HepG2 (cell line): ENCODE data around the gene CHID1. TPM values are rescaled to one million over a fixed set of nuclear protein-coding genes. Genes with fewer than 3 reads are reported as not detected.

Experiments used
- ATAC-seq: fragments of 200-7000 bp; cut with Tn5 transposase; 3 replicates; pipeline ENCODE4 v1.9.1; 2020; ENCODE audit warnings: mild to moderate bottlenecking, moderate library complexity
- BruUV-seq: library from RNA; stranded (reverse); fragments of 400-500 nt; replicated peaks from 2 replicates; lab custom pipeline; 2021; lab: Mats Ljungman, UMichigan
- CTCF ChIA-PET: fragments of 300-600 bp; formaldehyde crosslinking; extraction: SDS; loops from one replicate; lab custom pipeline; 2021; ENCODE audit warnings: low total read pairs, inconsistent platforms, low intra/inter-chr PET ratio; lab: Yijun Ruan, JAX
- POLR2A ChIA-PET: fragments of 350-600 bp; sonication (Branson Sonifier 250); formaldehyde crosslinking; loops from one replicate; lab custom pipeline; 2020; ENCODE audit warnings: antibody characterized with exemption, inconsistent platforms; lab: Yijun Ruan, JAX
- DNase-seq: peaks from one replicate; pipeline ENCODE4 v3.0.0-alpha.2; 2015; ENCODE audit warnings: low spot score
- FAIRE-seq: peaks from 3 replicates; lab custom pipeline; 2011; peaks lifted over from hg19 to GRCh38; lab: Jason Lieb, UNC
- H2AFZ ChIP-seq: one replicate; pipeline ENCODE4 v1.6.1; 2011; ENCODE audit warnings: low read length, inconsistent platforms
- H3K27ac ChIP-seq: fragments of 300-600 bp; 3 replicates; pipeline ENCODE4 v1.8.0; 2011; ENCODE audit warnings: mixed run types, mild to moderate bottlenecking, mixed read lengths, low read length, inconsistent platforms; ENCODE audit not compliant: insufficient read depth; ENCODE audit errors: extremely low read length
- H3K27me3 ChIP-seq, 2 experiments: fragments of 200-600 bp in 1 of 2; 2 replicates in 1 of 2; 3 replicates in 1 of 2; pipeline versions ENCODE4 v1.6.0 to v1.8.0; 2011; ENCODE audit warnings: low read length in 2 of 2, mild to moderate bottlenecking in 2 of 2, moderate library complexity in 2 of 2, inconsistent platforms in 1 of 2; ENCODE audit not compliant: insufficient read depth in 2 of 2, control insufficient read depth in 1 of 2
- H3K36me3 ChIP-seq, 2 experiments: fragments of 200-600 bp in 1 of 2; replicated peaks in 1 of 2; 2 replicates in 1 of 2; 3 replicates in 1 of 2; pipeline versions ENCODE4 v1.5.1 to v1.8.0; 2011; ENCODE audit warnings: low read length in 2 of 2, inconsistent platforms in 1 of 2; ENCODE audit not compliant: insufficient read depth in 2 of 2, control insufficient read depth in 1 of 2
- H3K4me1 ChIP-seq: 2 replicates; pipeline ENCODE4 v1.5.1; 2012; ENCODE audit warnings: low read length, inconsistent platforms; ENCODE audit not compliant: insufficient read depth
- H3K4me2 ChIP-seq: 2 replicates; pipeline ENCODE4 v1.6.0; 2011; ENCODE audit warnings: low read depth, low read length, inconsistent platforms
- H3K4me3 ChIP-seq, 3 experiments: fragments of 200-600 bp in 1 of 3; sonication (generic), shearing (Covaris generic) in 1 of 3; replicated peaks in 1 of 3; 2 replicates each; pipeline ENCODE4 v1.5.1; 2011 to 2016; ENCODE audit warnings: low read length in 3 of 3, inconsistent platforms in 2 of 3, low read depth in 2 of 3, mild to moderate bottlenecking in 2 of 3, control low read depth in 1 of 3, mixed read lengths in 1 of 3; ENCODE audit not compliant: insufficient read depth in 1 of 3
- H3K79me2 ChIP-seq: one replicate; pipeline ENCODE4 v1.6.1; 2011; ENCODE audit warnings: low read length, inconsistent platforms; ENCODE audit not compliant: insufficient read depth
- H3K9ac ChIP-seq: 2 replicates; pipeline ENCODE4 v1.6.0; 2011; ENCODE audit warnings: mild to moderate bottlenecking, low read depth, low read length, inconsistent platforms; ENCODE audit not compliant: insufficient read depth
- H3K9me3 ChIP-seq: 2 replicates; pipeline ENCODE4 v1.5.1; 2012; ENCODE audit warnings: mild to moderate bottlenecking, low read length
- H4K20me1 ChIP-seq: 2 replicates; pipeline ENCODE4 v1.6.0; 2011; ENCODE audit warnings: inconsistent platforms, mild to moderate bottlenecking, low read length, moderate library complexity; ENCODE audit not compliant: insufficient read depth
- AGO2 ChIP-seq: fragments of 200-400 bp; formaldehyde crosslinking; optimal IDR thresholded peaks from 2 replicates; pipeline ENCODE3; 2017; ENCODE audit warnings: mild to moderate bottlenecking, low read depth, low read length, moderate library complexity
- ZMYM3 ChIP-seq: sonication (generic); formaldehyde crosslinking; IDR thresholded peaks from 2 replicates; pipeline ENCODE4 v1.5.1; 2020; ENCODE audit warnings: mild to moderate bottlenecking, missing genetic modification reagents
- WGBS: methylation state at CpG from one replicate; pipeline ENCODE4 v1.1.6; 2017; ENCODE audit warnings: low lambda C conversion rate; 5-methylcytosine and 5-hydroxymethylcytosine counted together
- in situ Hi-C: cut with HindIII; loops from 2 replicates; pipeline ENCODE4 v1.10.0; 2017; ENCODE audit warnings: low pct_unique_long_range_greater_than_20kb; ENCODE audit not compliant: extremely low pct_ligation_motif_present
- intact Hi-C: fragments of 100-400 bp; cut with micrococcal nuclease; formaldehyde crosslinking; loops from one replicate; pipeline ENCODE4 v1.10.0; 2022; ENCODE audit not compliant: unreplicated experiment
- polyA plus RNA-seq, 8 experiments: library from polyadenylated mRNA; depleted of rRNA in 3 of 8; stranded (reverse) in 7 of 8; unstranded in 1 of 8; fragments of >200 nt; fragmentation: Illumina TruSeq in 4 of 8; extraction: Trizol in 4 of 8; gene quantifications; 2 replicates each; pipeline versions ENCODE4 v1.2.1 to v1.2.3, GENCODE V29; 2011 to 2016; ENCODE audit warnings: low read depth in 4 of 8, missing spikeins in 1 of 8, mixed read lengths in 1 of 8; ENCODE audit not compliant: insufficient read depth in 1 of 8
- total RNA-seq, 5 experiments: library from RNA; depleted of rRNA; stranded (reverse); fragments of >200 nt; fragmentation: Illumina TruSeq; extraction: Trizol; gene quantifications; 2 replicates each; pipeline ENCODE4 v1.2.3, GENCODE V29; 2016; ENCODE audit warnings: low read depth in 1 of 5
- TF ChIP-seq, protein P1 (sequence below): sonication (generic); formaldehyde crosslinking; IDR thresholded peaks from 2 replicates; pipeline ENCODE4 v1.5.1; 2020; ENCODE audit warnings: mild to moderate bottlenecking, missing genetic modification reagents, moderate library complexity
- TF ChIP-seq, protein P2 (sequence below): sonication (generic); formaldehyde crosslinking; IDR thresholded peaks from 2 replicates; pipeline ENCODE4 v1.4.0; 2020; ENCODE audit warnings: missing genetic modification reagents, borderline replicate concordance

Gene CHID1
- total and polyA plus RNA-seq, 2 of the 13 experiments (the other 11 are each of a cell fraction or from before 2014, with no cell fraction given), result 65.1 to 93.6 TPM

DNA sequence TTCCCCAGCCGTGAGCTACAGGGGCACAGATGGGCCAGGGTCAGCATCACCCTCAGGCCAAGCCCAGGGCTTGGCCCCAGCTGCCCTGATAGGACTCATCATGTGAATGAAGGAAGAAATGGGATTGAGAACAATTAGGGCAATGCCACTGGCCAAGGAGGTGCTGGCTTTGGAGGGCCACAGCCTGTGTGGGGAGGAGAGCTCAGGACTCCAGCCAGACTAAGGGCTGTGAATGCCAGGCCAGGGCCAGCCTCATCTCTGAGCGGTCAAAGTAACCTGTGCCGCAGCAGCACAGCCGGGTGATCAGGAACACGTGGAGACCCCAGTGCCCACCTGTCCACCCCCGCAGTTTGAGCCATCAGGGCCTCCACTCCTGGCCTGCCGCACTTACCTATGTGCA, 10.1 kb downstream of the CHID1 start:
- CTCF ChIA-PET, result no interaction called here
- peaks cover 25 to 65% of the 10 kb centered on the region in 2 experiments for H3K36me3 ChIP-seq
- H3K4me3 ChIP-seq, result no peak overlapping the region
- TF ChIP-seq, protein P1, sequence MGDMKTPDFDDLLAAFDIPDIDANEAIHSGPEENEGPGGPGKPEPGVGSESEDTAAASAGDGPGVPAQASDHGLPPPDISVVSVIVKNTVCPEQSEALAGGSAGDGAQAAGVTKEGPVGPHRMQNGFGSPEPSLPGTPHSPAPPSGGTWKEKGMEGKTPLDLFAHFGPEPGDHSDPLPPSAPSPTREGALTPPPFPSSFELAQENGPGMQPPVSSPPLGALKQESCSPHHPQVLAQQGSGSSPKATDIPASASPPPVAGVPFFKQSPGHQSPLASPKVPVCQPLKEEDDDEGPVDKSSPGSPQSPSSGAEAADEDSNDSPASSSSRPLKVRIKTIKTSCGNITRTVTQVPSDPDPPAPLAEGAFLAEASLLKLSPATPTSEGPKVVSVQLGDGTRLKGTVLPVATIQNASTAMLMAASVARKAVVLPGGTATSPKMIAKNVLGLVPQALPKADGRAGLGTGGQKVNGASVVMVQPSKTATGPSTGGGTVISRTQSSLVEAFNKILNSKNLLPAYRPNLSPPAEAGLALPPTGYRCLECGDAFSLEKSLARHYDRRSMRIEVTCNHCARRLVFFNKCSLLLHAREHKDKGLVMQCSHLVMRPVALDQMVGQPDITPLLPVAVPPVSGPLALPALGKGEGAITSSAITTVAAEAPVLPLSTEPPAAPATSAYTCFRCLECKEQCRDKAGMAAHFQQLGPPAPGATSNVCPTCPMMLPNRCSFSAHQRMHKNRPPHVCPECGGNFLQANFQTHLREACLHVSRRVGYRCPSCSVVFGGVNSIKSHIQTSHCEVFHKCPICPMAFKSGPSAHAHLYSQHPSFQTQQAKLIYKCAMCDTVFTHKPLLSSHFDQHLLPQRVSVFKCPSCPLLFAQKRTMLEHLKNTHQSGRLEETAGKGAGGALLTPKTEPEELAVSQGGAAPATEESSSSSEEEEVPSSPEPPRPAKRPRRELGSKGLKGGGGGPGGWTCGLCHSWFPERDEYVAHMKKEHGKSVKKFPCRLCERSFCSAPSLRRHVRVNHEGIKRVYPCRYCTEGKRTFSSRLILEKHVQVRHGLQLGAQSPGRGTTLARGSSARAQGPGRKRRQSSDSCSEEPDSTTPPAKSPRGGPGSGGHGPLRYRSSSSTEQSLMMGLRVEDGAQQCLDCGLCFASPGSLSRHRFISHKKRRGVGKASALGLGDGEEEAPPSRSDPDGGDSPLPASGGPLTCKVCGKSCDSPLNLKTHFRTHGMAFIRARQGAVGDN, result no peak
- TF ChIP-seq AGO2, result peak; percentile 34
- no peak for TF ChIP-seq ZMYM3 (CRISPR knock-in tag)
- TF ChIP-seq, protein P2, sequence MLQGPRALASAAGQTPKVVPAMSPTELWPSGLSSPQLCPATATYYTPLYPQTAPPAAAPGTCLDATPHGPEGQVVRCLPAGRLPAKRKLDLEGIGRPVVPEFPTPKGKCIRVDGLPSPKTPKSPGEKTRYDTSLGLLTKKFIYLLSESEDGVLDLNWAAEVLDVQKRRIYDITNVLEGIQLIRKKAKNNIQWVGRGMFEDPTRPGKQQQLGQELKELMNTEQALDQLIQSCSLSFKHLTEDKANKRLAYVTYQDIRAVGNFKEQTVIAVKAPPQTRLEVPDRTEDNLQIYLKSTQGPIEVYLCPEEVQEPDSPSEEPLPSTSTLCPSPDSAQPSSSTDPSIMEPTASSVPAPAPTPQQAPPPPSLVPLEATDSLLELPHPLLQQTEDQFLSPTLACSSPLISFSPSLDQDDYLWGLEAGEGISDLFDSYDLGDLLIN (CRISPR knock-in tag), result no peak
- DNase-seq (no peak), FAIRE-seq (no peak), ATAC-seq (no peak)
- POLR2A ChIA-PET, result no interaction called here
- intact Hi-C loops (no loop called here), in situ Hi-C loops (no loop called here)
- H3K9ac ChIP-seq, result no peak overlapping the region
- no peak overlapping the region for H3K27ac ChIP-seq
- no peaks in the 10 kb centered on the region for H3K79me2 ChIP-seq
- no peaks in the 10 kb centered on the region for H3K27me3 ChIP-seq
- no peaks in the 10 kb centered on the region for H4K20me1 ChIP-seq
- no peaks in the 10 kb centered on the region for H3K4me1 ChIP-seq
- H3K4me2 ChIP-seq, result no peak overlapping the region
- BruUV-seq, result no TSS peak
- 100% methylated on average over 1 of the region's 7 CpGs for WGBS
- no peak overlapping the region for H2AFZ ChIP-seq
- no peaks in the 10 kb centered on the region for H3K9me3 ChIP-seq
